GM12878 (cell line): ENCODE measurements around the gene TGFBI. TPM values are rescaled to one million over a fixed set of nuclear protein-coding genes. Genes with fewer than 3 reads are reported as not detected.

Experiments
- ATAC-seq: fragments of 200-7000 bp; cut with Tn5 transposase; 3 replicates; pipeline ENCODE4 v1.9.1; 2020; ENCODE audit warnings: mild to moderate bottlenecking, moderate library complexity
- BruUV-seq: library from RNA; stranded (reverse); fragments of 400-500 nt; replicated peaks from 2 replicates; lab custom pipeline; 2021; lab: Mats Ljungman, UMichigan
- CTCF ChIA-PET: fragments of 300-600 bp; sonication (Branson Sonifier 250); formaldehyde crosslinking; extraction: SDS; loops from one replicate; lab custom pipeline; 2021; ENCODE audit warnings: inconsistent platforms; lab: Yijun Ruan, JAX
- POLR2A ChIA-PET: fragments of 350-600 bp; formaldehyde crosslinking; extraction: SDS; loops from one replicate; lab custom pipeline; 2021; ENCODE audit warnings: inconsistent platforms; lab: Charles Lee
- RAD21 ChIA-PET: fragments of 300-600 bp; sonication (Branson Sonifier 250); formaldehyde crosslinking; loops from one replicate; lab custom pipeline; 2023; ENCODE audit warnings: antibody characterized with exemption; ENCODE audit not compliant: unreplicated experiment; lab: Charles Lee
- SMC1A ChIA-PET: fragments of 300-600 bp; sonication (Branson Sonifier 250); formaldehyde crosslinking; loops from one replicate; lab custom pipeline; 2023; ENCODE audit not compliant: unreplicated experiment, uncharacterized antibody; lab: Charles Lee
- DNase-seq: peaks from one replicate; pipeline ENCODE4 v3.0.0-alpha.2; 2011; ENCODE audit warnings: low read depth, low spot score
- FAIRE-seq: peaks from 3 replicates; lab custom pipeline; 2011; peaks lifted over from hg19 to GRCh38; lab: Jason Lieb, UNC
- H2AFZ ChIP-seq: 2 replicates; pipeline ENCODE4 v1.6.0; 2011; ENCODE audit warnings: low read depth, low read length, control low read depth; ENCODE audit not compliant: control insufficient read depth
- H3K27ac ChIP-seq: 2 replicates; pipeline ENCODE4 v1.5.1; 2011; ENCODE audit warnings: control low read depth; ENCODE audit not compliant: control insufficient read depth, insufficient read depth
- H3K27me3 ChIP-seq, 2 experiments: replicated peaks in 1 of 2; 2 replicates each; pipeline versions ENCODE4 v1.6.0 to v1.6.1; 2011; ENCODE audit warnings: low read length in 1 of 2; ENCODE audit not compliant: control insufficient read depth in 2 of 2, insufficient read depth in 2 of 2
- H3K36me3 ChIP-seq, 2 experiments: 2 replicates each; pipeline ENCODE4 v1.5.1; 2011; ENCODE audit warnings: low read length in 1 of 2; ENCODE audit not compliant: control insufficient read depth in 2 of 2, insufficient read depth in 2 of 2
- H3K4me1 ChIP-seq: 2 replicates; pipeline ENCODE4 v1.6.1; 2011; ENCODE audit warnings: mild to moderate bottlenecking, low read length, moderate library complexity, mixed read lengths; ENCODE audit not compliant: control insufficient read depth, insufficient read depth
- H3K4me2 ChIP-seq: 2 replicates; pipeline ENCODE4 v1.6.0; 2011; ENCODE audit warnings: control low read depth; ENCODE audit not compliant: control insufficient read depth, insufficient read depth
- H3K4me3 ChIP-seq: fragments of 200-600 bp; sonication (generic); 2 replicates; pipeline ENCODE4 v1.5.1; 2016
- H3K79me2 ChIP-seq: 2 replicates; pipeline ENCODE4 v1.6.0; 2011; ENCODE audit warnings: low read length; ENCODE audit not compliant: control insufficient read depth, insufficient read depth
- H3K9ac ChIP-seq: 2 replicates; pipeline ENCODE4 v1.8.0; 2011; ENCODE audit warnings: low read length, control low read depth, mixed read lengths; ENCODE audit not compliant: control insufficient read depth, insufficient read depth
- H3K9me3 ChIP-seq: replicated peaks from 3 replicates; pipeline ENCODE4 v1.5.1; 2011; ENCODE audit warnings: mild to moderate bottlenecking, low read length; ENCODE audit not compliant: control insufficient read depth, insufficient read depth
- H4K20me1 ChIP-seq: 2 replicates; pipeline ENCODE4 v1.6.0; 2011; ENCODE audit not compliant: control insufficient read depth, insufficient read depth
- CHD1 ChIP-seq: IDR thresholded peaks from 2 replicates; pipeline ENCODE4 v1.6.1; 2012; ENCODE audit warnings: low read depth, low read length, improper control_type of control experiment
- CUX1 ChIP-seq: IDR thresholded peaks from 2 replicates; pipeline ENCODE4 v1.6.1; 2012; ENCODE audit warnings: improper control_type of control experiment, low read depth, low read length; ENCODE audit not compliant: insufficient replicate concordance
- HDAC2 ChIP-seq: fragments of 200-600 bp; sonication (generic); IDR thresholded peaks from 2 replicates; pipeline ENCODE4 v1.6.1; 2017
- PAX5 ChIP-seq: IDR thresholded peaks from 2 replicates; pipeline ENCODE4 v1.6.1; 2011; ENCODE audit warnings: low read depth, low read length, borderline replicate concordance
- PKNOX1 ChIP-seq: fragments of 450-650 bp; IDR thresholded peaks from 2 replicates; pipeline ENCODE4 v1.6.1; 2016; ENCODE audit warnings: mild to moderate bottlenecking
- POLR2AphosphoS2 ChIP-seq: IDR thresholded peaks from 2 replicates; pipeline ENCODE4 v1.6.1; 2011; ENCODE audit warnings: low read depth, mild to moderate bottlenecking, low read length, improper control_type of control experiment, moderate library complexity
- SMAD1 ChIP-seq: fragments of 450-650 bp; IDR thresholded peaks from 2 replicates; pipeline ENCODE4 v1.6.1; 2018; ENCODE audit warnings: mild to moderate bottlenecking, low read depth; ENCODE audit not compliant: partially characterized antibody
- SP1 ChIP-seq: IDR thresholded peaks from one replicate; pipeline ENCODE4 v1.6.1; 2011; ENCODE audit warnings: low read depth, low read length
- SRF ChIP-seq, 2 experiments: IDR thresholded peaks; 2 replicates each; pipeline ENCODE4 v1.6.1; 2011; ENCODE audit warnings: low read depth in 2 of 2, low read length in 2 of 2, mild to moderate bottlenecking in 1 of 2, moderate library complexity in 1 of 2
- STAT3 ChIP-seq: IDR thresholded peaks from 2 replicates; pipeline ENCODE4 v1.6.1; 2011; ENCODE audit warnings: low read depth, low read length, improper control_type of control experiment
- YY1 ChIP-seq: IDR thresholded peaks from 2 replicates; pipeline ENCODE4 v1.6.1; 2011; ENCODE audit warnings: low read depth, mild to moderate bottlenecking, low read length
- WGBS: methylation state at CpG from one replicate; pipeline ENCODE4 v1.1.6; 2016; ENCODE audit warnings: low lambda C conversion rate; ENCODE audit not compliant: insufficient replicate concordance, insufficient coverage; ENCODE audit errors: missing lambda C conversion rate; 5-methylcytosine and 5-hydroxymethylcytosine counted together
- in situ Hi-C: fragments of 300-500 bp; cut with MboI; formaldehyde crosslinking; loops from 9 replicates; pipeline ENCODE4 v1.14.3; 2018; ENCODE audit warnings: mixed read lengths
- intact Hi-C: fragments of 100-400 bp; cut with micrococcal nuclease; formaldehyde crosslinking; loops from one replicate; pipeline ENCODE4 v1.14.2; 2022; ENCODE audit not compliant: unreplicated experiment
- polyA plus RNA-seq, 11 experiments: library from polyadenylated mRNA; depleted of rRNA in 4 of 11; unstranded in 6 of 11; stranded (reverse) in 5 of 11; fragments of >200 nt; fragmentation: Nextera tagmentation in 4 of 11; fragmentation: Illumina TruSeq in 1 of 11; extraction: Ambion mirVana in 4 of 11; extraction: Trizol in 1 of 11; gene quantifications; 1 replicate in 1 of 11; 2 replicates in 10 of 11; pipeline versions ENCODE4 v1.2.1 to v1.2.3, GENCODE V29; 2011 to 2016; ENCODE audit warnings: inconsistent platforms in 2 of 11, missing spikeins in 2 of 11, low read depth in 1 of 11
- total RNA-seq, 4 experiments: library from RNA; depleted of rRNA in 3 of 4; stranded (reverse); fragments of >200 nt in 3 of 4; fragmentation: Illumina TruSeq in 1 of 4; extraction: Trizol in 1 of 4; gene quantifications; 2 replicates each; pipeline versions ENCODE4 v1.2.1 to v1.2.3, GENCODE V29; 2013 to 2021

TGFBI gene
- total and polyA plus RNA-seq, 10 of the 15 experiments (the other 5 are each of a cell fraction or from before 2014, with no cell fraction given), result 0.12 to 1.8 (median 0.19) TPM

- no peak for TF ChIP-seq CUX1
- no peak for TF ChIP-seq STAT3
- TF ChIP-seq PAX5, result no peak
Observed at GRCh38 chr5:136007271-136007670, 21.5 kb upstream of the TGFBI start (continued).

GRCh38 chr5:136011414-136012001, 17.3 kb upstream of the TGFBI start:
- no peaks in the 10 kb centered on the region; a peak in 1 of 4 replicates for H3K27me3 ChIP-seq
- no peak overlapping the region for H3K27ac ChIP-seq
- no peak overlapping the region for H2AFZ ChIP-seq
- no peaks in the 10 kb centered on the region for H3K36me3 ChIP-seq
- CTCF ChIA-PET, result interaction anchor here (1.1 kb wide), 1 partner anchor 56 kb away, joined by 3 read pairs; no protein-coding TSS in a partner anchor
- intact Hi-C loops, result no loop called here
- WGBS, result 25% methylated on average over 4 of the region's 4 CpGs
- no peaks in the 10 kb centered on the region for H3K9me3 ChIP-seq
- no peak overlapping the region for H3K9ac ChIP-seq
- H4K20me1 ChIP-seq, result no peaks in the 10 kb centered on the region
- no peak for TF ChIP-seq HDAC2
- TF ChIP-seq PKNOX1, result no peak
- no peak for TF ChIP-seq SRF (IDR thresholded peaks at IDR 0.05; ENCODE audit: low read depth in 2 of 2, low read length in 2 of 2)
- no peak for TF ChIP-seq CHD1
- no peak for TF ChIP-seq YY1
- TF ChIP-seq POLR2AphosphoS2, result no peak
- no peak for TF ChIP-seq SMAD1
- TF ChIP-seq SP1, result no peak
- ATAC-seq (no peak), FAIRE-seq (no peak), DNase-seq (no peak)
- RAD21 ChIA-PET, result no interaction called here
- H3K4me1 ChIP-seq, result no peaks in the 10 kb centered on the region
- no peak overlapping the region for H3K4me2 ChIP-seq
- in situ Hi-C loops, result no loop called here
- BruUV-seq, result no TSS peak
- SMC1A ChIA-PET, result no interaction called here
- H3K79me2 ChIP-seq, result no peaks in the 10 kb centered on the region
- no peak overlapping the region for H3K4me3 ChIP-seq
- POLR2A ChIA-PET, result interaction anchor here (0.6 kb wide), 1 partner anchor 11 kb away, joined by 4 read pairs; no protein-coding TSS in a partner anchor
